ENCODE measurements around the gene FLNC. TPM values are rescaled to one million over a fixed set of nuclear protein-coding genes. Genes with fewer than 3 reads are reported as not detected.

The FLNC gene
- polyA plus RNA-seq, 4 donors: 12.1 to 18.6 (median 17.6) TPM

DNA sequence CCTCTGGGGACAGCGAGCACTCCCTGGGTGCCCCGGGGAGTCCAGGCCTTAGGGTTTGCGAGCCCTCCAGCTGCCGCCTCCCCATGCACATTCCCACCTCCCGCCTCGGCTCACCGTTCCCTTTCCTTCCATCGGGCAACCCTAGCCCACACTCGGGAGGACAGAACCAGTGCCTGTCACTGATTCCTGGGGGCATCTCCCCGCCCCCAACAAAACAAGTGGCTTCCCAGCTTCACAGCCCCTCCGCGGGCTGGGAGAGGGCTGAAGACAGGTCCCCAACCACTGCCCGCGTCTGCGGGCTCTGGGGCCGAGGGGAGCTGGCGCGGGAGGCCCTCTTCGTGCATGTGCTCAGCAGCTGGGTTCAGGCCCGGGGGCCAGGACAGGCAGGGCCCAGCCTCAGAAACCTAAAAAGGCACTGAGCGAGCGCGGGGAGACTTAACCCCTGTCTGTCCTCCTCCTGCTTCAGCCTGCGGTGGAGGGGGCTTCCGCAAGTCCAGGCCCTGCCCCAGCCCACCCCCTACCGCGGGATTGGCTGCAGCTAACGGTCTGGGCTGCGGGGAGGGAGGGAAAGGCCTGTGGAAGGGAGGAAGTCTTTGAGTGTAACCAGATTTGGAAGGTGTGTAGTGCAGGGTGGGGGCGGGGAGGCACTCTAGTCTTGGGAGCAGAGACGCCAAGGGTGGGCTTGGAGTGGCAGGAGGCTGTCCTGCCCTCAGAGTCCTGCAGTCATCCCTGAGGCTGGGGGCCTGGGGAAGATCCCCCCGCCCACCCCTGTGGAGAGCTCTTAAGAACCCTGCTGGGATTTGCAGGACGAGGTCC is 1.2 kb downstream of the FLNC start:
- peak in 1 of 4 donors; percentile 37 for DNase-seq (ENCODE audit: low read depth in 4 of 4, low spot score in 2 of 4)

DNA sequence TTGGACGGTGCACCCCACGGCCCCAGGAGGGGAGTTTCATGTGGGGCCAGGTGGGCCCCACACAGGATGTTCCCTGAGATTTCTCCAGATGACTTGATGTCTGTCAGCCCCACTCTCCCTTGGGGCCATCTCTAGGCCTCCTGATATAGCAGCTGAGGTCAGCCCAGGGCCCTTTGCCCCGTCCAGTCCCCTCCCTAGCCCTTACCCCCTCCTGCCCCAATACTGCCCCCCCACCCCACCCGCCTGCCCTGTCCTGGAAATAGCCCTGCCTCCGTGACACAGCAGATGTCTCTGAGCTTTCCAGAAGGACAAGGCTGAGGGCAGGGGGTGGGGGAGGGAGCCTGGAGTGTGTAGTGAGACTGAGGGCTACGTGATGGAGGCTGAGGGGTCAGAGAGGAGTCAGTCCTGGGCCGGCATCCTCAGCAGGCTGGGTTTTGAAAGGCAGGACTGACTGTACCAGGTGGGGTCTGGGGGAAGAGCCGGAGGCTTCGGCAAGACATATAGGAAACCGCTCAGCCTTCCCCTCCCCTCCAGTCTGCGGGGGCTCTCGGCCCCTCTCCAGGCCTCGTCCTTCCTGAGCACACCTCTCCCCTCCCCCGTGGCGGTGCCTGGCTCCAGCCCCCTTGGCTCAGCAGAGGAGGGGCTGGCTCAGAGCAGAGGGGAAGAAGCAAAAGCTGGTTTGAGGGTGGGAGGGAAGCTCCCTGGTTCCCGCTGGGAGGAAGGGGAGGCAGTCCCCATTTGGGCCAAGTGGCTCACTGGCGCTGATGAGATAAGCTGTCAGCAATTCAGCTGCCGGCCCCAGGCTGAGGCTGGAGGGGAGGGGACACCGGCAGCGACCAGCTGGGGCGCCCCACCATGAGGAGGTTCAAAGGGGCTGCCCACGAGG is 2.0 kb downstream of the FLNC start:
- peak in 1 of 4 donors; percentile 34 for DNase-seq (ENCODE audit: low read depth in 4 of 4, low spot score in 2 of 4)

DNA sequence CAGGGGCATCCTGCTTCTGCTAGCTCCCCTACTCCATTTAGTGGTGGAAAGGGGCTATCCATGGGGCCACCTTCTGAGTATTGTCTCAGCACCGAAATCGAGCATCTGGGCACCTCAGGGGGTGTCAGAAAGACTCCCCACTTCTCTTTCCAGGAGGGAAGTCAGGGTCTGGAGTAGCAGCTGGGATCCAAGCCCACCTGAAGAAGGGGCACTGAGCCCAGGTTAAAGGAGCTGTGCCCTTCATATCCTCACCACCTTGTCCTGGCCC is 2.6 kb downstream of the FLNC start:
- no peak for DNase-seq (ENCODE audit: low read depth in 4 of 4, low spot score in 2 of 4)

DNA sequence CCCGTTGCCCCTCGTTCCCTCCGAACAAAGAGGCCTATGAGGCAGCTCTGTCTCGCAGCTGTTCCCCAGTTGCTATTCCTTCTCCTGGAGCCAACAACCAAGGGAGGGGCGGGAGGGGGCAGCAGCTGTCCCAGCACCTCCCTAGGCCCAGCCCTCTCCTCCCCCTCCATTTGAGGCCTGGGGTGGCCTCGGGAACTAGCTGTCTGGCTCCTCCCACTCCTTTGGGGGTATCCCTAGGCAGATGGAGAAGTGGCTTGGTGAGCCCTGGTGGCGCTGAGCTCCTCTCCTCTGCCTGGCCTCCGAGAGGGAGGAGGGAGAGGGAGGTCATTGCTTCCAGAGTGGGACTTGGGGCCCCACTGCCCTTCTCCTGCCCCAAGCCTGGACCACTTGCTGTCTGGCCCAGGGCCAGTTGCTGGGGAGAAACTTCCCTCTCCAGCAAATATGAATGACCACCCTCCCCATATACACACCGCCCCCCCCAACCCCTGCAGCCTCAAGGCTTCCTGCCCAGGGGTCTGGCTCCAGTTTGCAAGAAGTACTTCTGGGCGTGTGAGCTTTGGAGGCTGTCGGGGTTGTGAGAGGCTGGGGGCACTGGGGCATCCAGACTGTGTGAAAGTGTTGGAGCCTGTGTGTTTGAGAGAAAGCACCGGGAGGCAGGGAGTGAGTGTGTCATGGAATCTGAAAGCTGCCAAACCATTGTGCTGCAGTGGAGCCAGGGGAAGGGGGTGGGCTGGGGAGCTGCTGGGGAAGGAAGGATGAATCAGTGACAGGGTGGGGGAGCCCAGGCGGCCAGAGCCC is 3.1 kb downstream of the FLNC start:
- peak in 1 of 4 donors; percentile 37 for DNase-seq (ENCODE audit: low read depth in 4 of 4, low spot score in 2 of 4)

DNA sequence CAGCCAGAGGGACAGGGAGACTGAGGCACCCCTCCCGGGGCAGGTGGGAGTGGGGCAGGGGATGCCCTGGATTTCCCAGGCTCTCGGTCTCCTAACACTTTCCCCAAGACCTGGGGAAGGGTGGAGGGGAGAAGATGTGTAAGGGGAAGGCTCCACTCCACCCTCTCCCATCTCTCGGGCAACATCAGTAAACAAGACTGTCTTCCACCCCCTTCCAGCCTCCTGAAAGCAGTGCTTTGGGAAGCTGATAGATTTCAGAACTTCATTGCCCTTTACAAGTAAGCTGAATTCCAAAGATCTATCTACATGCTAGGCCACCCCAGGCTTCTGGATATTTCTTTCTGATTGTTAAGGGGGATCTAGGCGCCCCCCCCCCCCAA is 3.7 kb downstream of the FLNC start:
- no peak for DNase-seq (ENCODE audit: low read depth in 4 of 4, low spot score in 2 of 4)

DNA sequence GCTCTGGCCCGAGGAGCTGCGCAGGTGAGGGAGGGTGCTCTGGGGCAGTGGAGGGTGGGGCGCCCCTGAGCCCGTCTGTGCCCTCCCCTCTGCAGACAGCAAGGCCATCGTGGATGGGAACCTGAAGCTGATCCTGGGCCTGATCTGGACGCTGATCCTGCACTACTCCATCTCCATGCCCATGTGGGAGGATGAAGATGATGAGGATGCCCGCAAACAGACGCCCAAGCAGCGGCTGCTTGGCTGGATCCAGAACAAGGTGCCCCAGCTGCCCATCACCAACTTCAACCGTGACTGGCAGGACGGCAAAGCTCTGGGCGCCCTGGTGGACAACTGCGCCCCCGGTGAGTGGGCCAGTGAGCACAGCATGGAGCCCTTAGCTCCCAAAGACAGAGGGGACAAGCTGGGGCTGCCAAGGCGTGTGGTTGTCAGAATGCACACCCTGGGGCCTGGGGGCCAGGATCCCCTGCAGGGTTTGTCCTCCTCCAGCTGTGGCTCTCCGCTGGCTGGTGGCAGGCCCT is 5.1 kb downstream of the FLNC start:
- DNase-seq (ENCODE audit: low read depth in 4 of 4, low spot score in 2 of 4): no peak

DNA sequence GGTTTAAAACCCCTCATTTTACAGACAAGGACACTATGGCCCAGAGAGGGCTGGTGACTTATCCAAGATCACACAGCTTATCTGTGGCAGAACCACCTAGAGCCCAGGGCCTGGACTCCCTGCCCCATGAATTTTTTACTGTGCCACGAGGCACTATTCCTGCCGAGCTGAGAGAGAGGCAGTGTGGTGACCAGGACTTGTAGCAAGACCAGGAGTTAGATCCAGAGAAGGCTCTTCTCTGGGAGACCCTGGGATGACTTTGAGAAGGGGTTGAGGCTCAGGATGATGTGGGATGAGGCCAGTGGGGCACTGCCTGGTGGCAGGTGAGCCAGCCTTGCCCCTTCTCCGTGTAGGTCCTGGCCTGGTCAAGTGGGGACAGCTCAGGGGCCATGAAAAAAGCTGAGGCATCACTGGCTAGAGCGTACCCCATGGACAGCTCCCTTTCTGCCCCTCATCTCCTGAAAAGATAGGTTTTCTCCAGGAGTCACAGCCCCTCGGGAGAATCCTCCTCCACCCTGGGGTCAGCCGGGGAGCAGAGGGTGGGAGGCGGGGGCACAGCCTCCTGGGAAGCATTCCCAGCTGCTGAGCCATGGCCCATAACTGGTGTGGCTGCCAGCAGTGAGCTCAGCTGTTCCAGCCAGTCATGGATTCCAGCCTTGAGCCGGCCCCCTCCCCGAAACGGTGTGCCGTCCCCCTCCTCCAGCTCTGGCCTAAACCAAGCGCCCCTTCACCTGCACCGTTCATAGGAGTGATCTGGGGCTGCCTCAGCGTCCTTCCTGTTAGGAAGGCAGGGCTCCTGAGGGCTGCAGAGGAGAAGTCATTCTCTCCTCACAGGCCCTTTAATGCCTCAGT is 5.8 kb downstream of the FLNC start:
- no peak for DNase-seq (ENCODE audit: low read depth in 4 of 4, low spot score in 2 of 4)

DNA sequence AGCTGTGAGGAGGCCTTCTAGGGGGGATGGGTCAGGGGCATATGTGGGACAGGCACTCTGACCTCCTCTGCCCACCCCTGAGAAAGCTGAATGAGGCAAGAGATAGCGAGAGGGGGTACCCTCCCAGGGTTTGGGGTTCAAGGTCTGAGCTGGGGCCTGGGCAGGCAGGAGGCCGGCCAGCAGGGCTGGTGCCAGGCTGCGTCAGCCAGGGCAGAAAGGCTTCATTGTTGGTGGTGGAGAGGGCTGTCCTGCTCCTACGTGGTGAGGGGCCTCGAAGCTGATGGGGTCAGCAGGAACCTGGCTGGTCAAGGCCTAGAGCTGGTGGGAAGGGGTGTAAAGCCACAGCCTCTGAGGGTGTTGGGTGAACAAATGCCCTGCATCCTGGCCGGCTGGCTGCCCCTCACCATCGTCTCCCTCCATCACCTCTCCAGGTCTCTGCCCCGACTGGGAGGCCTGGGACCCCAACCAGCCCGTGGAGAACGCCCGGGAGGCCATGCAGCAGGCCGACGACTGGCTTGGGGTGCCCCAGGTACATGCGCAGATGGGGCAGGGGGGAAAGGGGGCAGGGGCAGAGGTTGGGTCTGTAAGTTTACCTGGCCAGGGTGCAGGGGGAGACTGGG is 6.6 kb downstream of the FLNC start:
- DNase-seq (ENCODE audit: low read depth in 4 of 4, low spot score in 2 of 4): no peak

DNA sequence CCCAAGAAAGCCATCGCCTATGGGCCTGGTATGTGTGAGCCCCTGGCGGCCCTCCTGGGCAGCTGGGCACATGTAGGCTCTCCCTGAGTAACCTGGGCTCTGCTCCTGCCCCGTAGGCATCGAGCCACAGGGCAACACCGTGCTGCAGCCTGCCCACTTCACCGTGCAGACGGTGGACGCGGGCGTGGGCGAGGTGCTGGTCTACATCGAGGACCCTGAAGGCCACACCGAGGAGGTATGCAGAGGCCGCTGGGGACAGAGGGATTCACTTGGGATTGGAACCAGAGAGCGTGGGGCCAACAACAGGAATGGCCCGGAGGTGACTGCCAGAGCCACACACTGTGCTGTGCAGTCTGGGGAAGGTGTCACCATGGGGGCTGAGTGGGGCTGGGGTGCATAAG is 7.3 kb downstream of the FLNC start:
- no peak for DNase-seq (ENCODE audit: low read depth in 4 of 4, low spot score in 2 of 4)

DNA sequence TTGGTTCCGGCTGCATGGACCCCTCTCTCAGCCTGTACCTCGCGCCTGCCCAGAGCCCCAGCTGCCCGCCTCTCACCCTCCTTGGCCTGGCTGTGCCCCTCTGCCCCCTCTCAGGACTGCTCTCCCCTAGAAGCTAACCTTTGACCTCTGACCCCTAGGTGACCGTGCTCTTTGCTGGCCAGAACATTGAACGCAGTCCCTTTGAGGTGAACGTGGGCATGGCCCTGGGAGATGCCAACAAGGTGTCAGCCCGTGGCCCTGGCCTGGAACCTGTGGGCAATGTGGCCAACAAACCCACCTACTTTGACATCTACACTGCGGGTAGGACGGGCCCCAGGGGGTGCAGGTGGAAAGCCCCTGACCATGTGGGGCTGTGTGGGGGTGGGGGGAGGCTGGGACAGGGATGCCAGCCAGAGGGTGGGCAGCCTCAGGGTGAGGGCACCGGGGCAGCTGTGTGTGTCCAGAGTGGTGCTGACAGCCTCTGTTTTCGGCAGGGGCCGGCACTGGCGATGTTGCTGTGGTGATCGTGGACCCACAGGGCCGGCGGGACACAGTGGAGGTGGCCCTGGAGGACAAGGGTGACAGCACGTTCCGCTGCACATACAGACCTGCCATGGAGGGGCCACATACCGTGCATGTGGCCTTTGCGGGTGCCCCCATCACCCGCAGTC is 8.0 kb downstream of the FLNC start:
- DNase-seq (ENCODE audit: low read depth in 4 of 4, low spot score in 2 of 4): no peak

DNA sequence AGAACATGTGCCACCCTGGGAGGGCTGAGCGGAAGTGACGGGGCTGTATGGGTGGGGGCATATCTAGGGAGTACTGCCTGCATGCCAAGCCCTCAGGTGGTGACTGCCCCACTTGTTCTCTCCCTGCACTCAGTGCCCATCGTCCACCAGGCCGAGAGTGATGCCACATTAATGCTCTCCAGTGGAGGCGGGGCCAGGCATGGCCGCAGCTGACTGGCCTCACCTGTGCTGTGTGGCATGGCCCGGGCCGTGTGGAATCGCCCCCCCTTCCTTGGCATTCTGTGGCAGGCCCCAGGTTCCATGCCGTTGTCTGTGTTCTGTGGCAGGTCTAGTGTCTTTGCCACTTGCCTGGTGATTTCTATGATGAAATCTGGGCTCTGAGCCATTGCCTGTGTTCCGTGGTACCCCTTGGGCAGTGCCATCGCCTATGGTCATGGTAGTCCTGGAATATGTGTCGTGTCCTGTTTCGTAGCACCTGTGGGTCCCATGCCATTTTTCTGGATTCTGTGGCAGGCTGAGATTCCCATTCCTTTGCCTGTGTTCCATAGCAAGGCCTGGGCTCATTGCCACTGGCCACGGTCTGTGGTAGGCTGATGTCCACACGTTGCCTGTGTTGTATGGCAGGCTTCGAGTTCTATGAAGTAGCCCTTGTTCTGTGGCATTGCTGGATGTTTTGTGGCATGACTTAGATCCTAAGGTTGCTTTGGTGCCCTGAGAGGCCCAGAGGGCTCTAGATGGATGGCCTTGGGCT is 8.9 kb downstream of the FLNC start:
- DNase-seq (ENCODE audit: low read depth in 4 of 4, low spot score in 2 of 4): no peak

DNA sequence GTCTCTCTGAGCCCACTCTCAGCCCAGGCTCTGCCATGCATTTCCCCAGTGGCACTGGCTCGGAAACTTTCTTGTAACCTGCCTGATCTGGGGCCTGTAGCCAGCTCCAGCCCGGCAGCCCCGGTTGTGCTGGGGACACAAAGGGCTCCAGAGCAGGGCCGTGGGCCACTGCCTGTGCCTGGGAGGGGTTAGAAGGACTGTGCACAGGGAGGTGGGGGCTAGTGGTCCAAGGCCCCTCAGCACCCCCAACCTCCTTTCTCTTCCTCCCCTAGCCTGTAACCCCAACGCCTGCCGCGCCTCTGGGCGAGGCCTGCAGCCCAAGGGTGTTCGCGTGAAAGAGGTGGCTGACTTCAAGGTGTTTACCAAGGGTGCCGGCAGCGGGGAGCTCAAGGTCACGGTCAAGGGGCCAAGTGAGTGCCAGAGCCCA is 9.6 kb downstream of the FLNC start:
- DNase-seq (ENCODE audit: low read depth in 4 of 4, low spot score in 2 of 4): no peak

DNA sequence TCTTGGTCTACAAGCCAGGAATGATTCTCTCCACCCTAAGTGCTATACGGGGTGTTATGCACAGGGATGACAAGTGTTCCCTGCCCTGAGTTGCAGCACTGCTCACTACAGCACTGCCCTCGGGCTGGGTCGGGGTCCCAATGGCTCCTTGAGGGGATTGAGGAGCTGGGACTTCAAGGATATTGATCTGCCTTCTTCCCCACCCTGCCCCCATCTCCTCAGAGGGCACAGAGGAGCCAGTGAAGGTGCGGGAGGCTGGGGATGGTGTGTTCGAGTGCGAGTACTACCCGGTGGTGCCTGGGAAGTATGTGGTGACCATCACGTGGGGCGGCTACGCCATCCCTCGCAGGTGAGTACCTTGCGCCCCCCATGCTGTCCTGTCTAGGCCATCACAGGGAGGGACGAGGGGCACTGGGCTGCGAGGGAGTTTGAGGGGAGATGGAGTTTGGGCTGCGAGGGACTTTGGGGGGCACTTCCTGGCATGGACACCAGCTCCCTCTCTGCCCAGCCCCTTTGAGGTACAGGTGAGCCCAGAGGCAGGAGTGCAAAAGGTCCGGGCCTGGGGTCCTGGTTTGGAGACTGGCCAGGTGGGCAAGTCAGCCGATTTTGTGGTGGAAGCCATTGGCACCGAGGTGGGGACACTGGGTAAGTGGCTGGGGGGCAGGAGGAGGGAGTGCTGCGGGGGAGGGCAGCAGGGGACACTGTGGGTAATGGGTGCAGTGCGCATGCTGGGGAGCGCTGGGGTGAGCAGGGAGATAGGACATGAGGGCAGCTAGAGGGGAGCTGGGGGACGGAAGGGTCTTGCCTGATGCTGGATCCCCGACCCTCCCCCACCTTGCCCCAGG is 10.3 kb downstream of the FLNC start:
- no peak for DNase-seq (ENCODE audit: low read depth in 4 of 4, low spot score in 2 of 4)

DNA sequence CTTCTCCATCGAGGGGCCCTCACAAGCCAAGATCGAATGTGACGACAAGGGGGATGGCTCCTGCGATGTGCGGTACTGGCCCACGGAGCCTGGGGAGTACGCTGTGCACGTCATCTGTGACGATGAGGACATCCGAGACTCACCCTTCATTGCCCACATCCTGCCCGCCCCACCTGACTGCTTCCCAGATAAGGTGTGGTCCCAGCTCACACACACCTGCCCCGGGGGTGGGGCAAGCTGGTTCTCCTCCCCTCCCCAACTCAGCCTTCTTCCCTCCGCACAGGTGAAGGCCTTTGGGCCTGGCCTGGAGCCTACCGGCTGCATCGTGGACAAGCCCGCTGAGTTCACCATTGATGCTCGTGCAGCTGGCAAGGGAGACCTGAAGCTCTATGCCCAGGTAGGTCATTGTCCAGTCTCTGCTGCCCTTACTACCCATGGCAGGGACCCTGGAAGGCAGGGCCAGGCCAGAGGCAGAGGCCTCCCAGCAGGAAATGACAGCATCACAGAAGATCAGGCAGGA is 11.0 kb downstream of the FLNC start:
- no peak for DNase-seq (ENCODE audit: low read depth in 4 of 4, low spot score in 2 of 4)

DNA sequence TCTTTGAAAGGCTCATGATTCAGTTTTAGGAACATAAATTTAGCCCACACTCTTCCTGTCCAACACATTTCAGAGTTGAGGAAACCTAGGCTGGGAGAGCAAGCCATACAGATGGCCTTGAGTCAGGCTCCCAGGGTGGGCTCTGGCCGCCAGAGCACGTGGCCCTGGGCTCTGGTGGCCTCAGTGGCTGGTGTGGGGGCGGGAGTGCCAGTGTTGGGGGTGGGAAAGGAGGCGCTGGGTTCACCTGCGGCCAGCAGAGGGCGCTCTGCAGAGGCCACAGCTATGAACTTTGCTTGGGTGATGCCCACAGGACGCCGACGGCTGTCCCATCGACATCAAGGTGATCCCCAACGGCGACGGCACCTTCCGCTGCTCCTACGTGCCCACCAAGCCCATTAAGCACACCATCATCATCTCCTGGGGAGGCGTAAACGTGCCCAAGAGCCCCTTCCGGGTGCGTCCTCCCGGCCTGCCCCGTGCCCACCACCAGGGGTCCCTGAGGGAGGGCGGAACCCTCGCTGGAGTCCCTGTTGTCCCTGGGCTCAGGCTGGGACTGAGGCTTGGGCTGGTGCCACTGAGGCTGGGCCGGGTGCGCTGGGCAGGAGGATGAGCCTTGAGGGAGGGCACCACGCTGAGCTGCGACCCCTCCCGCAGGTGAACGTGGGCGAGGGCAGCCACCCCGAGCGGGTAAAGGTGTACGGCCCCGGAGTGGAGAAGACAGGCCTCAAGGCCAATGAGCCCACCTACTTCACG is 11.9 kb downstream of the FLNC start:
- DNase-seq (ENCODE audit: low read depth in 4 of 4, low spot score in 2 of 4): no peak
